Germinal center (tissue), 1 donor: ENCODE data around the gene ABLIM2.

ENCODE experiments used
- DNase-seq: peaks from one replicate; pipeline ENCODE4 v3.0.0; 2012; ENCODE audit warnings: mixed read lengths, low spot score

Gene ABLIM2

DNA sequence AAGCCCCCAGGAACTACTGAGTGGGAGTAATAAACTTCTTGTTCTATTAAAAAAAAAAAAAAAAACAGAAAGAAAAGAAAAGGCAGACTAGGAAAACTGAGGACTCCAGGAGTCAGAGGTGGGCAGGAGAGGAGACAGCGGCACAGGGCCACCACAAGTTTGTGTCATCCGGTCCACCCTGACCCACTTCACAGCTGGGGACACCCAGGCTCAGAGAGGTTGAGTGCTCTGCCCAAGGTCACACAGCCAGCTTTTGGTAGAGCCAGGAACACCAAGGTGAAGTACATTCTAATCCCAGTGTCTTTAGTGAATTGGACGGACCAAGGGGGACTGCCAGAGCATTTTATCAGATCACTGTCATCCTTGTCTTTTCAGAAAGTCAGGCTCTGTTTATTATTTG, 16.4 kb upstream of the ABLIM2 start:
- no peak for DNase-seq

DNA sequence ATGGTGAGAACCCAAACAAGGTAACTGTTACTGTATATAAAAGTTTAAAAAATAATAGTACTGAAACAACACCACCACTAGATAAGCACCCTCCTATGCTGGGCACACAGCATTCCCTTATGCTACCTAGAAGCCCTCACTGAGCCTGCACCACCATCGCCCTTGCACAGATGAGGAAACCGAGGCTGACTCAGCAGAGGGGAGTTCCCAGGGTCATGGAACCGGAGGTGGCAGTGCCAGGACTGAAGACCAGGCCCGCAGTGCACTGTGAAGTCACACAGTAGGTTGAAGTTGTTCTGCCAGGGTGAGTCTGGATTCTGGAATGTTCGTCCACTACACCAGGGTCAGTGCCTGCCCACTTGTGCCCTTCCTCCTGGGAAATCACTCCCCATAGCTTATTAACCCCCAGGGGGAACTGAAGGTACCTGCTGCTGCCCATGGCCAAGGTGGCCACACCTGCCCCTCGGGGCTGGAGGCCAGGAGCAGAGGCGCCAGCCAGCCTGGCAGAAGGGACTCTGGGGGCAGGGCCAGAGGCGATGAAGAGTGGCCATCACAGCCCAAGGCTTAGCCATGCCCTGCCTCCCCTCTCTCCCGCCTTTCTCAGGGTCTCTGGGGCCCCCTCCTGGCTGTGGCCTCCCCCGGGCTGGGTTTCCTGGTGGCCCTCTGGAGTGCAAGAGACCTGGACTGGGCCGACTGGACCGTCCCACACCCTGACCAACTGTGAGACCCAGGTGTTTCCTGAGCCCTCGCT, 15.1 kb upstream of the ABLIM2 start:
- DNase-seq, result no peak

DNA sequence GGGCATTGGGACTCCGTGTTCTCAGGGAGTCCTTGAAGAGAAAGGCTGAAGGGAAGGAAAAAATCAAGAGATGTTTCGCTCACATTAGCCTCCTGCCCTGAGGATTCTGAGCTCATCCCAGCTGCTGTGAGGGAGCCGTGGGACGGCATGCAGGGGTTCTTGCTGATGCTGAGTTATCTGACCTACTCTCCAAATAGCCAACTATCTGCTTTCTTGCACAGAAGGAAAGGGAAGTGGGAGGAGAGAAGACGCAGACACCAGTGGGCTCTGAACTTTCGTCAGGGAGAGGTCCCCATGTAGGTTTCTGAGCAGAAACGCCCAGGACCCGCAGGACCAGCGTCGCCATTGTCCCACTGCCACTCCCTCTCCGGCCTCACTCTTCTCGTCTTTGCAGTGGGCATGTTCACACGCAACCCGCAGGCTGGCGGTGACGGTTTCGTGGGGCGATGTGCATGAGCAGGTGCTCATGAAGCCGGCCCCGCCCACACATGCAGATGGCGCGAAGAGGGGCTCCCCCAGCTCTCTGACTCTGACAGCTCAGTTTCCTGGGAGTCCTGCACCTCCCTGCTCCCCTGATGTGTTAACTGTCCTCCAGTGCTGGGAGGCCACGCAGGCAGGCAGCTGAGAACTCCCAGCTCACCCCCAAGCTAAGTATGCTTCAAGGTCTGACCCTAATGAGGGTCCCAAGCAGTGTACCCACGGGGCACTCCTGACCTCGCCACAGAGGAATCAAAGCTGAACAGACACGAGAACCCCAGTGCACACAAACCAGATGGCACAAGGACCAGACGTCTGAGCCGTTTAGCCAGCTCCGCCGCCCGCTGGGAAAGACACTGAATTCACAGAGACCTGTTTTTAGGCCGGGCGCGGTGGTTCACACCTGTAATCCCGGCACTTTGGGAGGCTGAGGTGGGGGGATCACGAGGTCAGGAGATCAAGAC, 13.6 kb upstream of the ABLIM2 start:
- peak; percentile 44 for DNase-seq

DNA sequence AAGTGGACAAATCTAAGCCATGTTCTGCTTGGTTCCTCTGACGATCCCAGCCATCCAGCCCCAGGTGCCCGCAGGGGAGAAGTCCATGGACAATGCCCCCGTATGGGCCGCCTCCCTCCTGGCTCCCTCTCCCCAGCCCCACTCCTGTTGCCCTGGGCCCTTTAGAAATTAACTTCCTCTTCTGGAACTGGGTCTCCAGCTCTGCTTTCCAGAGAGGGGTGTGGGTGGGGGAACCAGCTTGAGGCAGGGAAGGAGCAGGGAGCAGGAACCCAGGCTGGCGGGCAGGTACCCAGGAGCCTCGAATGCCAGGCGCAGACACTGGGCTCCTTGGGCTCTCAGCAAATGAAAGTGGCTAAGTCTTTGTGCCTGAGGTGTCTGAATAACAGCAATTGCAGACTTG, 12.7 kb upstream of the ABLIM2 start:
- DNase-seq, result no peak

DNA sequence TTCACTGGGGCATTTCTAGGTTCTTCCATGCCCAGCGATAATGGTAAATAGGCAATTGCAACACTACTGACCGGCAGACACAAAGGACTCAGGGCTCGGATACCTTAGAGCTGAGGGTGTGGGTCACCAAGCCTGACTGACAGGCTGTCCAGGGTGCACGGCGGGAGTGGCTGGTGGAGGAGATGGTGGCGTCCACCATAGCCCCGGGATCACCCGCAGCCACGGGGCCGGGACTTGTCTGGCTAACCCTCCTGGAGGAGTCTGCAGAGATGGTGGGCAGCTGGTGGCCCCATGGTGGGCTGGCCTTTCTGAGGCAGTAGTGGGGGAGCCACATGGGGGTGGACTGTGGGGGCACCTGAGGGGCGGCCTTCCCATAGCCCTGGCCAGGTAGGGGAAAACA, 11.7 kb upstream of the ABLIM2 start:
- DNase-seq, result no peak

DNA sequence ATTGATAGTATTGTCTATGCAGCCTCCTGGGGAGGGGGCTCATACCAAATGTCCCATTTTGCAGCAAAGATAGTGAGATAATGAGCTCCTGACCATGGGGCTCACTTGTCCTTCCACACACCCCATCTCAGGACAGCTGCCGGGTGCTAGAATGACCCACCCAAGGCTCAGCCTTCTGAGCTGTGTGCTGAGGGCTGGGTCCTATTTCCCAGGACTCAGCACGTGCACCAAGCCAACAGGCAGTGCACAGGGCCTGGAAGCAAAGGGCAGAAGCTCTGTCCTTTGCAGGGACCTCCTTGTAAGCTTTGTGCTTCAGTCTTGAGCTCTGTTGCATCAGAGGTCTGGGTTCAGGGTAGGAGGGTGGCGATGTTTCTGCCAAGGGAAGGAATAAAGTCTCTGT, 11.2 kb upstream of the ABLIM2 start:
- no peak for DNase-seq

DNA sequence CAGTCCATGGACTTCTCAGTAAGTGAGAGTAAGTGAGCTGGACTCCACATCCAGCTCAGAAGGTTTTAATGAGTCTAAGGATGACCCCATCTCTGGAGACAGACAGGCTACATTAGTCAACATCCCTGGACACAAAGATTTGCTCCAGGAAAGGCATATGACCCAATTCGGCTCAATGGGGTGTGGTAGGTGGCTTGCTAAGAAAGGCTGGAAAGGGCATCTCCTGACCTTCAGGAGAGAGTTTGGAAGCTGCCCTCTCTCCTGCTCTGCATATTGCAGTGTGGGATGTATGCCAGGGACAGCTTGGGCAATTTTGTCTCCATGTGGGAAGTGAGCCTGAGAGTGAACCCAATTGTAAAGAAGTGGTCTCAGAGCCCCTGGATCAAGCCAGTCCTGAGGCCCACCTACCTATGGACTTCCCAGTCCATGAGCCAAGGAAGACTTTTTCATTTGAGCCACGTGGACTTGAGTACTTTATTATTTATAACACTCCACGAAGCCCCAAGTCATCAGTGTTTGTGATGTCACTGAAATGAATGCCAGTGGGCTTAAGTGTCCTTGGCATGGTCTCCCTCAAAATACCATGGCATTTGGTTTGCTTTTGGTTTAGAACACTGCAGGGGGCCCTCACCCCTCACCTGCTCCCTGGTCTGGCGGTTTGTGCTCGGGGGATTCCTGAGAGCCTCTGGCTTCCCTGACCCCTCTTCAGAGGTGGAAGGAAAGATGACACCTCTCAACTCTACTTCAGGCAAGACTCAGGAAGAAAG, 10.4 kb upstream of the ABLIM2 start:
- no peak for DNase-seq

DNA sequence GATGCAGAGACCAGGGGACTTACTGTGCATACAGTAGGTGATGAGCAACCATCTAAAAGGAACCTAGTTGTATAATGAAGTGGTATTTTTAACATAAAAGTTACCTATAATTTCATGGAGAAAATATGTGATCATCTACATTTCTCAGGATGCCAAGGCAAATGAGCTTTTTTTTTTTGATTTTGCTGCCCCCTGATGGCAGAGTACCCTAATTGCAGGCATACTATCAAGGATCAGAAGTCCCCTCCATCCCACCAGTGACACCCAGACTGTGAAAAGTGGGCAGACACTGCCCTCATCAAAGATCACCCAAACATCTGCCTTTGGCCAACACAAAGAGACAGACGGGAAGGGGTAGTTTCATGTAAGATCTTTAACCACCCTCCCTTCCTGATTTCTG, 9.6 kb upstream of the ABLIM2 start:
- no peak for DNase-seq

DNA sequence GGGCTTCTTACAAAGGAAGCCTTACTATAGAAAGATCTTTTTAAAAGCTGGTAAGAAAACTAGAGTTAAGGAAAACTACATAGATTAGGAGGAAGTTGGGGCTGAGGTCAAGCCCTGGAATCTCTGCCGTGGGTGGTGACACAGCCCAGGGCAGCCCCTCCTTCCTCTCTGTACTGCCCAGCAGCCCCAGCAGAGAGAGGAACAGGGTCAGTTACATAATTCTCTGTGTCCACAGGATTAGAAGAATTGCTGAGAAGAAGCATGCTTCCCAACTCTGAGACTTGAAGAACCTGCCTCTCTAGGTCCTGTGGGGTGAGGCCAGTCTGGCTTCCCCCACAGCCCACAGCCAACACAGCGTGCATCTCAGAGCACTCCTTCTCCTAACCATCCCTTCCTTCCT, 9.2 kb upstream of the ABLIM2 start:
- no peak for DNase-seq

DNA sequence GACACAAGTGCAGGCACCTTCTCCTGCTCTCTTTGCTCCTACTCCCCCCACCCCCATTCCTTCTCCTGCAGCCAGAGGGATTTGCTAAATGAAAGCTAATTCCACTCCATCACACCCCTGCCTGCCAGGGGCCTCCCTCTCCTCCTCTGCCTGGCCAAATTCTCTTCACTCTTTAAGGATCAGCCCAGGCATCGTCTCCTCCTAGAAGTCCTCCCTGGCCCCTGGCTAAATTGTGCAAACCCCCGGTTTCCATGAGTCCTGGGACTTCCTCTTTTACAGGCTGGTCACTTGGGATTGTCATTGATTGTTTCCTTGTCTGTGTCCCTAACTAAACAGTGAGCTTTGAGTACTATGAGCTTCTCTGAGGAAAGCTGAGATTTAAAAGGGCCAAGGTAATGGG, 8.7 kb upstream of the ABLIM2 start:
- DNase-seq, result no peak

DNA sequence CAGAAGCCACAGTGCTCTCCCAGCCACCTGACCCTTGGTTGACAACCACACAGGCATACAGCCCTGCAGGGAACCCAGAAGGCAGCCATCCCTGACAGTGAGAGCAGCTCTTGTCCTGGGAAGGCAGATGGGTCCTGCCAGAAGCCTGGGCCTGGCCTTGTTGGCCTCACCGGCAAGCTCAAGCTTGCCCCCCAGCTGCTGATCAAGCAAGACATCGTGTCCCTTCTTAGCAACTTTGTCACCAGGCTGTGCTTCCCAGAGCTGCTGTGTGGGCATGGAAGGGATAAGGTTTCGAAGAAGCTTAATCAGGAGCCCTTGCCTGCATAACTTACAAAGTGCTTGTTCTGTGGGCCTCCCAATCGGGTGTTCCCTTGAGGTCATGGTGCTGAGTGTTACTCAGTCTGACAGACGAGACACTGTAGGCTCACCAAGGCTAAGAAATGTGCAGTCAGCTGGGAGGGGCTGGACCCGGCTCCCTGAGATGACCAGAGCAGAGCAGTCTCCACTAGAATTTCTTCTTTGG, 6.8 kb upstream of the ABLIM2 start:
- DNase-seq, result no peak

DNA sequence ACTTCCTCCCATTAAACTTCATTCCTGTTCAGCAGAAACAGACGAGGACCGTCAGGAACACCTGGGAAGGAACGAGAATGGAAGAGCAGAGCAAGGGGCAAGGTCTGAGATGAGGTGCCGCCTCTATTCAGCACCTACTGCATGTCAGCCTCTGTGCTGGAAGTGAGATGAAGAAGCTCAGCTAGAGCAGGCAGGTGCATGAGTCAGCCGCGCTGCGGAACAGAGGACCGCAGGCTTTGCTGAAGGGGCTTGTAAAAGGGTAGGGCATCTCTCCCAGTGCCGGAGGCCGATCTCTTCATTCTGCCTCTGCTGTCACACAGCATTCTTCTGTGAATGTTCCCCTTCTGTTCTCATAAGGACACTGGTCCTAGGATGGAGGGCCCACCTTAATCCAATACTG, 6.1 kb upstream of the ABLIM2 start:
- no peak for DNase-seq

DNA sequence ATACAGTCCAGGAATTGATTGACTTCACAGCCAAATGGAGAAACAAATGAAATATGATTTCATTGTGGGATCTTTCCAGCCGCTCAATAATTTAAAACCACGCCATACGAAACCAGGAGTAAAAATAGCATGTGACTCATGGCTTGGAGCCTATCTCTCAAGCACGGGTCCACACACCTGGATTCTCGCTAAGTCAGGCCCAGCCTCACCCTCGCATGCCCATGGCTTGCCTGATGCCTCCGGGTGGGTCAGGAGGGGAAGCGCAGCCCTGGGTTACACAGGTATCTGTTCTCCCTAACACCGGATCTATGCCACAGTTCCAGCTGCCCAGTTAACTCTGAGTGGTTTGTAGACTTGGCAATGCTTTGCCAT, 5.6 kb upstream of the ABLIM2 start:
- no peak for DNase-seq

DNA sequence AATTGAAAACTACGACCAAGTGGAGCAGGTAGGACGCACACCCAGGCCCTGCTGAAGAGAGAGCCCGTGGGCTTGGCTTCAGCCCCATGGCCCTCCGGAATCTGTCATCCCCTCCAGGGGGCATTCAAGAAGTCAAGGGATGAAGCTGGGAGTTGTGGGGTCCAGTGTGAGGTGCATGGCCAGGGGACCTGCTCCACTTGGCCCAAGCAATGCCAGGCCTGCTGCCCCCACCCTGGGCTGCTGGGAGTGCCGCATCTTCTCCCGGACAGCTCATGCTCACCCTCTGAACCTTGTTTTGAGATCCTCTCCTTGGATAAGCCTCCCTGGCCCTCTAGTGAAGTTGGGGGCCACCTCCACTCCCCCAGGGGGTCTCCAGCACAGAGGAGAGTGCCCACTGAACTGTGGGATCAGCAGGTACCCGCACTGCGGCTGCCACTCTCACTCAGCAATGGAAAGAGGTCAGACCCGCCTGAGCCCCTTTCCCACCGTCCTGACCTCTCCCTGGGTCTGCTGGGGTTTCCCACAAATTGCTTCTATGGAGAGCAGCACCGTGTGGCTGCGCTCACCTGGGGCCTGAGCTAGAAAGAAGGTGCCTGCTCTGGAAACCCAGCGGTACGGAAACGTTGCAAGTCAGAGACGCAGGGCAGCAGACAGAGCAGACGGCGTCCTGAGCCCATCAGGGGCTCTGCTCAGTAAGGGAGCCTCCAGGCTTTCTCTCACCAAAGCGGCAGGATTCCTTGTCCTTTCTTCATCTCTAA, 5.0 kb upstream of the ABLIM2 start:
- no peak for DNase-seq

DNA sequence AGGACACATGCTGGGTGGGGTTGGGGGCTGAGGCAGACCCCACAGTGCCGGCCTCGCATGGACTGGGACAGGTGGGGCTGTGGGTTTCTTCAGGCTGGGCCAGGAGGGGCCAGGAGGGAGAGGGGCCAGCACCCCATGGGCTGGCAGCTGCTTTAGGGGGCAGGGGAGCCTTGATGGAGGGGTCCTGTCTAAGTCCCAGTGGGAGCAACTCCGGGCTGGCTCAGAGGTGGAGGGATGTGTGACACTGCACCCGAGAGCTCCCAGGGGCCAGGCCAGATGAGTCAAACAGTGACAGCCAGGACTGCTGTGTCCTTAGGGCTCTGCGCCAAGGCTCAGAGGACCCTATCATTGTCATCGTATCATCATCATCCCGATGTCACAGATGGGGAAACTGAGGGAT, 4.4 kb upstream of the ABLIM2 start:
- DNase-seq, result no peak

DNA sequence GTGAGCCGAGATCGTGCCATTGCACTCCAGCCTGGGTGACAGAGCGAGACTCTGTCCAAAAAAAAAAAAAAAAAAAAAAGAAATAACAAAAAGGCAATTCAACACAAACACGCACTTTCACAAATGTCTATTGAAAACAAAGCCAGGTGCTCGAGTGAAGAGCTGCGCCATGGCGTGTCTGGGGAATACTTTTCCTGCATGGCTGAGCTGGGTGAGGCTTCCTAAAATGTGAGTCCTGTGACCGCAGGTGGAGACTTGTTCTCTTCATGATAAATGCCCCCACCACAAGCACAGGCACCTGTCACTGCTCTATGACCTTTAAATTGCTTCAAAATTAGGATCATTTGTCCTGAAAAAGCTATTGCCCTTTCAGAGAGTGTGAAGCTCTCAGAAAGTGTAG, 4.0 kb upstream of the ABLIM2 start:
- DNase-seq, result peak; percentile 46

DNA sequence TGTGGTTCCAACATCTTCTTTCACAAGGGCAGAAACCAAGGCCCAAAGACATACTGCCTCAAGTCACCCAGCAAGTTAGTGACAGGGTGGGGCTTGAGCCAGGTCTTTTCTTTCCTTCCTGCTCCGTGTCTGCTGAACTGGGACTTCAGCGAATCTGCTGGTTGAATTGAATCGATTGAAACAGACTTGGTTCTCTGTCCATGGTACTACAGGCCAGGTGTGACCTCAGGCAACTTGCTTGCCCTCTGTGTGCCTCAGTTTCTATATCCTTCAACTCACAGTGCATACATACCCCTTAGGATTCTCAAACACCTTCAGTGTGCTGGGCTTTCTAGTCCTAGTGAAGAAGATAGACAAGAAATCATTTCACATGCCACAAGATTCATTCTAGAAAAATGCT, 2.0 kb upstream of the ABLIM2 start:
- DNase-seq, result no peak

DNA sequence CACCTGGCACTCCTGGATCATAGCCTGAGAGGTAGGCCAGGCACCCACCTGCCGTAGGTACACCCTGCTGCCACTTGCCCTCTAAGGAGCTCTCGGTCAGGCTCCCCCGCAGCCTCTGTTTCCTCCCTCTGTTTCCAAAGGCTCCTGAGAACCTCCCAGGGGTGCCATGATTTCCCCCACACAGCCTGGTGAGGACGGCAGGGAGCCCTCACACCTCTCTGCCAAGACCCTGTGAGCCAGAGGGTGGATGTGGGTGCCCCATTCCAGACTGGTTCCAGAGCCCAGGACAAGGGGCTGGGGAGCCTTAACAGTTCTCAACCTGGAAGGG, 1.6 kb upstream of the ABLIM2 start:
- no peak for DNase-seq

DNA sequence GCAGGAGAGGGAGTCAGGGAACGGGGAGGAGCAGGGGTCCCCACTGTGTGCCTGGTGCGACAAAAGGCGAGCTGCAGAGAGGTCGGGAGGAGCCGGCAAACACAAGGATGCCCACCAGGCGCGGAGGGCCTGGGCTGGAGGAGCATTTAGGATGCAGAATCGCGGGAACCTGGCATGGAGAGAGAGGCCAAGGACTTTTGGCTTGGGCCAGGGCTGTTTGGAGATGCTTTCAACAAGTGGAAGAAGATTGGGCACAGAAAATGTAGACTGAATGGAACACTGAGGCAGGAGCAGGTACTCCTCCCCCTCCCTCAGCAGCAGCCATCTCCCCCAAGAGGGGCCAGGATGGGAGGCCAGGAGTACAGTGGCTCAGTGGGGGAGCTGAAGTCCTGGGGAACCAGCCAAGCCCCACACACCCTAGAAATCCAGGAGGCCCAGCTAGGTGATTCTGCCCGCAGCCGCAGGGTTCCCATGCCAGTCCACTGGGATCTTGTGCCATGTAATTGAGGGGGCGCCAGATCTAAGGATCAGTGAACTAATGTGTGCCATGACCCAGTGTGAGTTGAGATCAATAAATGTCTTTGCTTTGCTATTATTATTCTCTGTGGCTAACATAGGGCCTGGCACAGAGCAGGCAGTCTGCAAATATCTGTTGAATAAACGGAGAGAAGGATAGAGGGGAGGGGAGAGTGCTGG, 1.1 kb upstream of the ABLIM2 start:
- no peak for DNase-seq

DNA sequence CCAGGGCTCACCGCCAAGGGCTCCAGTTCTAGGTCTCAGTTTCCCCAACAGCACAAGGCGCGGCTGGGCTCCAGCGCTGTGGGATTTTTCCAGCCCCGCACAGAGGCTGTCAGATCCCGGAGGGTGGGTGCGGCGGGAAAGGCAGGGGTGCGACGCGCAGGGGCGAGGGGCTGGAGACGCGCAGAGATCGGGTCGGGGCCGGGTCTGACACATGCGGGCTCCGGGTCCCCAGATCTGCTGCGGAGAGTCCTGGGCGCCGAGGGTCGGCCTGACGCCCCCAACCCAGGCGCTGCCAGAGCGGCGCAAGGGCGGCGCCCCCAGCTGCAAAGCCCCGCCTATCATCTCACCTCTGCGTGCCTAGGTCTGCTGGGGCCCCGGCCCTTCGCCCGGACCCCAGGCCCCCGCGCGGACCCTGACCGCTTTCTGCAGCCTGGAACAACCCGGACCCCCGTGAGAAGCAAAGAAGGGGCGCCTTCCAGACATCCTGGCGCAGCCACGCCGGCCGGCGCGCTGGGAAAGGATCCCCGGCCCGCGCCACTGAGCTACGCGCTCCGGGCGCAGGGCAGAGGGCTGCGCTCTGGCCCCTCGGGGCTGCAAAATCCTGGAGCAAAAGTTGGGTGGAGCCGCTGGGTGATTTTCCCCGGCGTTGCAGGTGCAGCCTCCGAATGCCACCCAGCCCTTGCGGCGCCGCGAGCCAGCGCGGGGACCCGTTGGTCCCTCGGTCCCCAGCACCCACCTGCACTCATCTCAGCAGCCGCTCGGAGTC, 486 bp downstream of the ABLIM2 start:
- no peak for DNase-seq

DNA sequence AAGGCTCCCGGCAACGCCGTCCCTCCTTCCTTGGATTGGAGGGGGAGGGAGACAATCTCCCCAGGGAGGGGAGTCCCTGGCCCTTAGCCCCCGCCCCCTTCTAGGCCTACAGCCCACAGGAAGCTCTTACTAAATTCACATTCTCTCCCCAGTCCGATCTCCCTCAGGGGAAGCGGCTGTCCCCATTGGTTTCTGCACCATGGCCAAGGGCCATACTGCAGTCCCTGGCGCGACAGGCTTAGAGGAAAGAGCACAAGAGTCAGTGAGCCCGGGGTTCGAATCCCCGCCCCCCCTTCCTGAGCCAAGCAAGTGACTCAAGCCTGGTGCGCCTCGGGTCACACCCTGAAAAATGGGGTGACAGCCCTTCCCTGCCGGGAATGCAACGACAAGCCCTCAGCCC, 1.1 kb downstream of the ABLIM2 start:
- no peak for DNase-seq
